ENCODE measurements around the gene TESK1.
"Not testable (repeated sequence)": the region's sequence is repeated elsewhere in the genome, so short reads cannot be mapped to it uniquely, and the experiment has no call there.

GRCh38 chr9:35584681-35585080 is 20.4 kb upstream of the TESK1 start:
- not testable (repeated sequence) for TF ChIP-seq CTCF (IDR thresholded peaks at IDR 0.05); POLR2AphosphoS5 (IDR thresholded peaks at IDR 0.05; ENCODE audit: insufficient read depth in 1 of 2, low read depth in 1 of 2)
